Erythroblast (primary cell): Measurements from ENCODE around the gene STK11.

Experiments
- GATA1 ChIP-seq: IDR thresholded peaks from 2 replicates; pipeline ENCODE4 v1.6.1; 2011; ENCODE audit warnings: low read depth, mild to moderate bottlenecking, control low read depth, low read length, moderate library complexity
- POLR2A ChIP-seq: IDR thresholded peaks from 2 replicates; pipeline ENCODE4 v1.6.1; 2011; ENCODE audit warnings: mild to moderate bottlenecking, low read length

- TF ChIP-seq POLR2A (peak; percentile 91), GATA1 (no peak)
These were observed 64.1 kb downstream of the STK11 start for GRCh38 chr19:1269478-1270212.
